Stomach (tissue), 4 donors: ENCODE measurements around the gene PLXDC1.

Experiments used
- CTCF ChIP-seq, 7 experiments: fragments of 450-650 bp in 4 of 7; fragments of 200-600 bp in 3 of 7; sonication (generic) in 3 of 7; IDR thresholded peaks; one replicate each; pipeline ENCODE4 v1.5.1; 2016 to 2019; ENCODE audit warnings: antibody characterized with exemption in 7 of 7, control low read depth in 2 of 7, mild to moderate bottlenecking in 1 of 7
- EP300 ChIP-seq: sonication (generic); formaldehyde crosslinking; IDR thresholded peaks from one replicate; pipeline ENCODE4 v1.6.1; 2017; ENCODE audit warnings: antibody characterized with exemption
- POLR2A ChIP-seq, 4 donors: fragments of 450-650 bp; IDR thresholded peaks; one replicate each; pipeline ENCODE4 v1.6.1; 2016; ENCODE audit warnings: antibody characterized with exemption in 4 of 4, control low read depth in 2 of 4, mild to moderate bottlenecking in 1 of 4, moderate library complexity in 1 of 4
- POLR2AphosphoS5 ChIP-seq, 3 donors: sonication (generic); formaldehyde crosslinking; IDR thresholded peaks; one replicate each; pipeline ENCODE4 v1.6.1; 2016; ENCODE audit warnings: antibody characterized with exemption in 3 of 3

GRCh38 chr17:39125143-39125875, 26.1 kb downstream of the PLXDC1 start:
- TF ChIP-seq CTCF (IDR thresholded peaks at IDR 0.05) (no peak), POLR2A (IDR thresholded peaks at IDR 0.05) (no peak), EP300 (no peak), POLR2AphosphoS5 (IDR thresholded peaks at IDR 0.05) (no peak)
